ENCODE data around the gene ROPN1.
A peak's percentile ranks its signal among the peaks of the same experiment; 100 is the strongest.
"Not testable (repeated sequence)": the region's sequence is repeated elsewhere in the genome, so short reads cannot be mapped to it uniquely, and the experiment has no call there.

The ROPN1 gene

GRCh38 chr3:123991730-123992588, at the start of gene ROPN1:
ROPN1 (minus strand) TSS chr3:123992124; CDS start chr3:123980481, 11,643 bp downstream.
- not testable (repeated sequence) for DNase-seq (ENCODE audit: low read depth)

- no peak for DNase-seq (ENCODE audit: low read depth)
These were observed 49.6 kb upstream of the ROPN1 start for GRCh38 chr3:124041553-124041952.

GRCh38 chr3:124037326-124037725, 45.4 kb upstream of the ROPN1 start:
- peak; percentile 46 for DNase-seq (ENCODE audit: low read depth)

GRCh38 chr3:124036214-124036613, 44.3 kb upstream of the ROPN1 start:
- DNase-seq (ENCODE audit: low read depth), result not testable (repeated sequence)

GRCh38 chr3:124035463-124036121, 43.7 kb upstream of the ROPN1 start:
- no peak for DNase-seq (ENCODE audit: low read depth)

- no peak for DNase-seq (ENCODE audit: low read depth)
These were observed 42.9 kb upstream of the ROPN1 start for GRCh38 chr3:124034844-124035152.

GRCh38 chr3:124034016-124034843, 42.3 kb upstream of the ROPN1 start:
- DNase-seq (ENCODE audit: low read depth), result peak; percentile 31

- peak; percentile 3 for DNase-seq (ENCODE audit: low read depth)
These were observed 41.6 kb upstream of the ROPN1 start, which contains the start of gene KALRN for GRCh38 chr3:124033360-124034015. KALRN (plus strand) TSS chr3:124033369.

GRCh38 chr3:124032881-124033359, 41.0 kb upstream of the ROPN1 start:
- DNase-seq (ENCODE audit: low read depth), result peak; percentile 89

- DNase-seq (ENCODE audit: low read depth), result peak; percentile 50
These were observed 40.5 kb upstream of the ROPN1 start for GRCh38 chr3:124032311-124032880.

- no peak for DNase-seq (ENCODE audit: low read depth)
These were observed 34.6 kb upstream of the ROPN1 start for GRCh38 chr3:124026516-124026915.

- DNase-seq (ENCODE audit: low read depth), result not testable (repeated sequence)
These were observed 31.6 kb upstream of the ROPN1 start for GRCh38 chr3:124023531-124023930.

- no peak for DNase-seq (ENCODE audit: low read depth)
These were observed 27.4 kb upstream of the ROPN1 start for GRCh38 chr3:124019291-124019690.

GRCh38 chr3:124017502-124017901, 25.6 kb upstream of the ROPN1 start:
- not testable (repeated sequence) for DNase-seq (ENCODE audit: low read depth)

- peak; percentile 68 for DNase-seq (ENCODE audit: low read depth)
These were observed 24.6 kb upstream of the ROPN1 start for GRCh38 chr3:124016483-124016882.

- peak; percentile 54 for DNase-seq (ENCODE audit: low read depth)
These were observed 22.5 kb upstream of the ROPN1 start for GRCh38 chr3:124014366-124014942.

GRCh38 chr3:124008321-124008720, 16.4 kb upstream of the ROPN1 start:
- peak; percentile 61 for DNase-seq (ENCODE audit: low read depth)

GRCh38 chr3:124007186-124007585, 15.3 kb upstream of the ROPN1 start:
- DNase-seq (ENCODE audit: low read depth), result peak; percentile 94

- DNase-seq (ENCODE audit: low read depth), result peak; percentile 60
These were observed 10.6 kb upstream of the ROPN1 start for GRCh38 chr3:124002405-124003079.

GRCh38 chr3:124001366-124001765, 9.4 kb upstream of the ROPN1 start:
- not testable (repeated sequence) for DNase-seq (ENCODE audit: low read depth)
